Measurements from ENCODE around the gene DIPK1C.
A peak's percentile ranks its signal among the peaks of the same experiment; 100 is the strongest.

DIPK1C gene

DNA sequence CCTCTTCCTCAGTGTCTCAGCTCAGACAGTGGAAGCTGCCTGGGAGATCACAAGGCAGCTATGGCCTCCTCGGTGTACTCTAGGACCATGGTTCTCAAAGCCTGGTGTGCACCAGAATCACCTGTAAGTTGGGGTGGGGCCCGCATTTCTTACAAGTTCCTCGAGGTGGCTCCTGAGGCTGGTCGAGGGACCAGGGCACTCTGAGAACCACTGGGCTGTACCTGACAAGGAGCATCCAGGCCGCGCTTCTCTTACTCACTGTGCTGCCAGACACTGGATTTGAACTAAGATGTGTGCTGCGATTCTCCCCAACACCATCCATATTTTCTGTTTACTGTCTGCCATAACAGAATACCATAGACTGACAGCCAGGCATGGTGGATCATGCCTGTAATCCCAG, 59.5 kb downstream of the DIPK1C start:
- peak; percentile 49 for TF ChIP-seq CTCF (IDR thresholded peaks at IDR 0.05; ENCODE audit: low read depth, low read length)
- H3K9me3 ChIP-seq (ENCODE audit: severe bottlenecking), result no peaks in the 10 kb centered on the region
- no peak overlapping the region for H3K27ac ChIP-seq
- no peaks in the 10 kb centered on the region for H3K36me3 ChIP-seq
- no peaks in the 10 kb centered on the region for H3K27me3 ChIP-seq (ENCODE audit: insufficient read depth, low read depth, severe bottlenecking)
- H3K4me3 ChIP-seq (ENCODE audit: low read depth, low read length), result no peak overlapping the region
- DNase-seq, result peak; percentile 40

DNA sequence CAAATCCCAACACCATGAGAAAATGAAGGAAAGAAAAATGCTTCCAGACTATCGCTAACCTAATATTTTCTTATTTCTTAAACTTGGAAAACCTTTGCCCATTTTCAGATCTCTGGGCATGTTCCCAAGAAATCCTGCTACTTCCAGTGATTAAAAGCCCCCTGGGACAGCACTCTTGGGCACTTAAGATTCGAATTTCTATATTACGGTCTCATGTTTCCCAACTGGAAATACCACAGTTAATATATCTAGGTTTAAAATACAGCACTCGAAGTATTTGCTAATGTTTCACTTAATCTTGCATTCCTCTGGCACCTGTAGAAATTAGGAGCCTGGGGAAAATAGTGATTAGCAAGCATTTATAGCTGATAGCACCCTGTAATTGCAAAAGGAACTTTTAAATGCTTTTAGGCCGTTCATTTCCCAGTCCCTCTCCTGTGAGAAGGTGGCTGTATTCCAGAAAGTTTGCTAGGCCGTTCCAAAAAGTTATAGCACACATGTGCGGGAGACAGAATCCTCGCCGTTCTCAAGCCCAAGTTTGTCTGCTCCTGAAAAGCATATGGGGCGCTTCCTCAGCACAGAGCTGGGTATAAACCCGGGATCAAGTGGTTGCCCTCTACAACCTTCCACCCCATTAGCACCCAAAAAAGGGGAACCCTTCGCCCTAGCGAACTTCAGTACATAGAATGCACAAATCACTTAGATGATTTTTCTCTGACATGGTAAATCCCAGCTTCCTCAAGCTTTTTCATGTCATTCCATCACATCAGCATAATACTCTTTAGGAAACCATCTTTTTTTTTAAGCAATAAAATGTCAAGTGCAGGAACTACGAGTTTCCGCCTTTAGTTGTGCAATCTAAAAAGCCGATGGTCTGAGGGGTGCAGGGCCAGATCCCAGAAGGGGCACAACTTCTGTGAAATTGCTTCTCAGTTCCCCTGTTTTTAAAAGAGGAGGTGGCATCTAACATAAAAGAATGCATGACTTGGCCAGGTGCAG, 60.6 kb downstream of the DIPK1C start:
- no peak for TF ChIP-seq CTCF (IDR thresholded peaks at IDR 0.05; ENCODE audit: low read depth, low read length)
- Histone ChIP-seq H3K27me3 (ENCODE audit: insufficient read depth, low read depth, severe bottlenecking) (no peaks in the 10 kb centered on the region), H3K4me3 (ENCODE audit: low read depth, low read length) (no peak overlapping the region), H3K27ac (no peak overlapping the region), H3K36me3 (no peaks in the 10 kb centered on the region), H3K9me3 (ENCODE audit: severe bottlenecking) (no peaks in the 10 kb centered on the region)
- DNase-seq, result no peak

DNA sequence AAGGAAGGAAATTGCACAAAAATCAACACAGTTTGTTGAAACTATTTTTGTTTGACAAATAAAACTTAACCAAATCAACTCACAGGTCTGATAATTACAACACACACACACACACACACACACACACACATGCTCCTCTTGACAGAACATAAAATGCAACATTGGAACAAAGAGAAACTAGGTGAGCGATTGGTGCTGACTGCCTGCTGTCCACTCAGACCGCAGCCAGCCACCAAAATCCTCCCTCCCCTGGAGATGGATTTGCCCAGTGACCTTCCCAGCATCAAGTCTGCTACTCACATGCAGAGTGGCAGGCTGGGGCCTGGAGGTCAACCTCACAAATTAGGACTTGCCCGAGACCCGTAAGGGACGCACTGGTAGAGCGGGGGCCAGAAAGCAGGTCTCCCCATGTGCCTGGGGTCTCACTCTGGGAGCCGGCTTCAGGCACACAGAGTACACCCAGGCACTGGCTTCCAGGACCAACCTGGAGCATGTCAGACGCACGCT, 61.4 kb downstream of the DIPK1C start:
- H3K9me3 ChIP-seq (ENCODE audit: severe bottlenecking), result no peaks in the 10 kb centered on the region
- H3K4me3 ChIP-seq (ENCODE audit: low read depth, low read length), result no peak overlapping the region
- DNase-seq, result no peak
- no peaks in the 10 kb centered on the region for H3K27me3 ChIP-seq (ENCODE audit: insufficient read depth, low read depth, severe bottlenecking)
- no peaks in the 10 kb centered on the region for H3K36me3 ChIP-seq
- no peak overlapping the region for H3K27ac ChIP-seq
- TF ChIP-seq CTCF (IDR thresholded peaks at IDR 0.05; ENCODE audit: low read depth, low read length), result no peak

DNA sequence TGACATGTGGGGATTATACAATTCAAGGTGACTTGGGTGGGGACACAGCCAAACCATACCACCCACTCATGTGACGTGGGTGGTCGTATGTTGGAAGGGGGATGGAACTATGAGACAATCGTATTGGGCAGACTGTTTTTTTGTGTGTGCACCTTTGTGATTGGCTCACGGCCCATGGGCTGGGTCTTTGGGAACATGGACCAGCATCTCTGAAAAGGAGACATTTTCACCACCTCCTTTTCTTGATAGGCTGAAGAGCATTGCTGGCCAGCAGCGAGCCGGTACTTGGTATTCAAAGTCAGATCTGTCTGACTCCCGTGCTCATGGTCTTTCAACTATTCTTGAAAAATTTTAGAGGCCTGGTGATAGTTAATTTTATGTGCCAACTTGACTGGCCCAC, 62.1 kb downstream of the DIPK1C start:
- no peak for TF ChIP-seq CTCF (IDR thresholded peaks at IDR 0.05; ENCODE audit: low read depth, low read length)
- H3K4me3 ChIP-seq (ENCODE audit: low read depth, low read length), result no peak overlapping the region
- no peak overlapping the region for H3K27ac ChIP-seq
- H3K9me3 ChIP-seq (ENCODE audit: severe bottlenecking), result no peaks in the 10 kb centered on the region
- no peaks in the 10 kb centered on the region for H3K36me3 ChIP-seq
- DNase-seq, result no peak
- H3K27me3 ChIP-seq (ENCODE audit: insufficient read depth, low read depth, severe bottlenecking), result no peaks in the 10 kb centered on the region

DNA sequence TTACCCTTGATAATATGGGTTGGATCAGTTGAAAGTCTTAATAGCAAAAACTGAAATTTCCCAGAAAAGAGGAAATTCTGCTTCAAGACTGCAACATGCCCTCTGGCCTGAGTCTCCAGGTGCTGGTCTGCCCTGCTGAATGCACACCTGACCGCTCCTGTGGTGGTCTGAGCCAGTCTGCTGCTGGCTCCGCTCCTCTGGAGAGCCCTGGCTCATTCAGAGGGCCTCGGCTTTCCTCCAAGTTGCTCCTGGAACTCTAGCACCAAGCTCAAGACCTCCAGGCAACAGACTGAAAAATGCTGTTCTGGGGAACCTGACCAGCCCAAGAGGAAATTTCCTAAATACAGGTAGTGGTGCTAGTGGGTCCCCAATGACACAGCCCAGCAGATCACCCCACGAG, 64.8 kb downstream of the DIPK1C start:
- H3K36me3 ChIP-seq, result no peaks in the 10 kb centered on the region
- H3K9me3 ChIP-seq (ENCODE audit: severe bottlenecking), result no peaks in the 10 kb centered on the region
- H3K4me3 ChIP-seq (ENCODE audit: low read depth, low read length), result no peak overlapping the region
- no peak overlapping the region for H3K27ac ChIP-seq
- TF ChIP-seq CTCF (IDR thresholded peaks at IDR 0.05; ENCODE audit: low read depth, low read length), result no peak
- no peaks in the 10 kb centered on the region for H3K27me3 ChIP-seq (ENCODE audit: insufficient read depth, low read depth, severe bottlenecking)
- DNase-seq, result no peak
